Neural crest cell (in vitro differentiated cells): ENCODE results near the gene KIF3A. TPM values are rescaled to one million over a fixed set of nuclear protein-coding genes. Genes with fewer than 3 reads are reported as not detected.

Source experiments
- DNase-seq: peaks from one replicate; pipeline ENCODE4 v3.0.0; 2021; ENCODE audit warnings: low read depth, mixed read lengths, low spot score
- H3K27ac Mint-ChIP-seq: one replicate; pipeline ENCODE4 v1.8.0; 2021; ENCODE audit warnings: mild to moderate bottlenecking, mixed read lengths; ENCODE audit not compliant: unreplicated experiment
- H3K27me3 Mint-ChIP-seq: 2 replicates; pipeline ENCODE4 v1.8.0; 2021; ENCODE audit warnings: low read depth, mild to moderate bottlenecking, mixed read lengths
- H3K36me3 Mint-ChIP-seq: 2 replicates; pipeline ENCODE4 v1.8.0; 2021; ENCODE audit warnings: low read depth, mild to moderate bottlenecking, mixed read lengths
- H3K4me1 Mint-ChIP-seq: 2 replicates; pipeline ENCODE4 v1.8.0; 2021; ENCODE audit warnings: mixed read lengths
- H3K4me3 Mint-ChIP-seq: one replicate; pipeline ENCODE4 v1.8.0; 2021; ENCODE audit warnings: mild to moderate bottlenecking, mixed read lengths
- H3K9me3 Mint-ChIP-seq: 2 replicates; pipeline ENCODE4 v1.8.0; 2021; ENCODE audit warnings: mixed read lengths
- total RNA-seq: library from RNA; stranded (reverse); gene quantifications from 2 replicates; pipeline ENCODE4 v1.2.1, GENCODE V29; 2021
- TF ChIP-seq, protein P1 (sequence below): fragments of 200-600 bp; sonication (generic); conservative IDR thresholded peaks from 2 replicates; pipeline ENCODE4 v1.5.0; 2021; ENCODE audit warnings: antibody characterized with exemption, mild to moderate bottlenecking

The KIF3A gene
- total RNA-seq, 1 donor from 2014 or later, result 23.8 TPM

DNA sequence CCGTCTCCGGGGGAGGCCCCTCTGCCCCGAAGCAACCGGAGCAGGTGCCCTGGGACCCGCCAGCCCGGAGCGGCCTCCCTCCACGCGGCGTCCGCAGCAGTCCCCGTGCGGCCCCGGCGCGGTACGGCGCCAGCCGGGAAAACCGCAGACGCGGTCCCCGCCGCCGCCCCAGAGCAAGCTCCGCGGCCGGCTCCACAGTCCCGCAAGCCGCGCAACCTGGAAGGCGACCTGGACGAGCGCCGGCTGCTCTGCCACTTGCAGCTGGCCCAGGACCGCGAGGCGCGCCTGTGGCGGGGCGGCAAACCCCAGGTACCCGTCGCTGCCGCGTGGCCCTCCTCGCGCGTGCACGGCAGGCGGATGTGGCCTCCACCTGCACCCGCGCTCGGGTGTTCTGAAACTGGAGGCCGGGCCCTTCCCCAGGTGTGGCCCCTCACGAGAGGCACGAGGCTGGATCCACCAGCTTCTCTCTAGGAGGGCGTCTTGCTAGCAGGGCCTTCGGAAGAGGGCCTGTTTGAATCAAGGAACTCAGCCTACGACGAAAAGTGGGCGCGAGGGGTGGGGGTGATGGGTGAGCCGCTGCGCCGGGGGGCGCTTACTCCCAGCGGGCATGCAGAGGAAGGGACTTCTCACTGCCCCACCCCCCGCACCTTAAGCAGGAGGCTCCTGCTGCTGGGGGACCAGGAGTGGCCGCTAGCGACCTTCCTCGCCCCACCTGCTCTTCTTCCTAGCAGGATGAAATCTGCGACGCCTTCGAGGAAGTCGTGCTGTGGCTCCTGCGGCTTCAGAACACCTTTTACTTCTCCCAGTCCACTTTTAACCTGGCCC is 10.5 kb upstream of the KIF3A start:
- TF ChIP-seq, protein P1, sequence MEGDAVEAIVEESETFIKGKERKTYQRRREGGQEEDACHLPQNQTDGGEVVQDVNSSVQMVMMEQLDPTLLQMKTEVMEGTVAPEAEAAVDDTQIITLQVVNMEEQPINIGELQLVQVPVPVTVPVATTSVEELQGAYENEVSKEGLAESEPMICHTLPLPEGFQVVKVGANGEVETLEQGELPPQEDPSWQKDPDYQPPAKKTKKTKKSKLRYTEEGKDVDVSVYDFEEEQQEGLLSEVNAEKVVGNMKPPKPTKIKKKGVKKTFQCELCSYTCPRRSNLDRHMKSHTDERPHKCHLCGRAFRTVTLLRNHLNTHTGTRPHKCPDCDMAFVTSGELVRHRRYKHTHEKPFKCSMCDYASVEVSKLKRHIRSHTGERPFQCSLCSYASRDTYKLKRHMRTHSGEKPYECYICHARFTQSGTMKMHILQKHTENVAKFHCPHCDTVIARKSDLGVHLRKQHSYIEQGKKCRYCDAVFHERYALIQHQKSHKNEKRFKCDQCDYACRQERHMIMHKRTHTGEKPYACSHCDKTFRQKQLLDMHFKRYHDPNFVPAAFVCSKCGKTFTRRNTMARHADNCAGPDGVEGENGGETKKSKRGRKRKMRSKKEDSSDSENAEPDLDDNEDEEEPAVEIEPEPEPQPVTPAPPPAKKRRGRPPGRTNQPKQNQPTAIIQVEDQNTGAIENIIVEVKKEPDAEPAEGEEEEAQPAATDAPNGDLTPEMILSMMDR, result no peak
- Mint-ChIP-seq H3K36me3 (peaks cover 4% of the 10 kb centered on the region), H3K9me3 (peaks cover 3% of the 10 kb centered on the region), H3K4me3 (peak overlapping the region; percentile 41), H3K27me3 (peaks cover 74% of the 10 kb centered on the region), H3K27ac (no peak overlapping the region), H3K4me1 (no peaks in the 10 kb centered on the region)
- no peak for DNase-seq

DNA sequence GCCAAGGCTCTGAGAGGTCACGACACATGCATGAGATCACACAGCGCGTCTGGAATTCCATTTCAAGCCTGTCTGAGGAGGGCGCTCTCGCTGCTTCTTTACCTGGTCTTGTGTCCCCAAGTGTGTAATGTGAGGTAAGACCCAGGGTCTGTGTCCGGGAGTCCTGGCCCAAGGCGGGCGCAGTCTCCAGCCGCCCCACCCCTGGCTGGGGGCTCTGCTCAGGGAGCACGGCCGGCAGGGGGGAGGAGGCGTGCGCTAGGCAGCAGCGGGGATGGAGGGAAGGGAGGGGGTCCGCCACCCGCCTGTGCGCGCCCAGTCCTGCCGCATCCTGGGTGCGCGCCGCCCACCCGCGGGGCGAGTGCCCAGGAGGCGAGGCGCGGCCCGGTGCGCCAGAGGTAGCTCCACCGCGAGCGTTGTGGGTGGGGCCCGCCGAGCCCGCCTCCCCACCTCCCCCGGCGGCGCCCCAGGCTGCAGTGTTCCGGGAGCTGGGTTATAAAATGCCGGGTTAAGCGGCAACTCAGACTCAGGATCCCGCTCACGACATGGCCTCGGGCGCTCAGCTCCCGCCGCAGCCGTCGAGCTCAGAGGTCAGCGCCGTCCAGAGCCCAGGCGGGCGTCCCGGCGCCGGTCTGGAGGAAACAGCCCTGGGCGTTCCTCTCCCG is 9.7 kb upstream of the KIF3A start, which contains the start of gene CCNI2:
CCNI2 (plus strand) TSS at position 473 of the 662 bp plus-strand sequence; CDS start at position 543, 70 bp downstream.
- no peak within 1 kb of the TSS for H3K27ac Mint-ChIP-seq
- peaks cover 3% of the 10 kb centered on the region for H3K9me3 Mint-ChIP-seq
- TF ChIP-seq, protein P1, result peak; percentile 55
- H3K36me3 Mint-ChIP-seq, result peaks cover 4% of the 10 kb centered on the region
- peak; percentile 14 for DNase-seq
- H3K4me1 Mint-ChIP-seq, result no peaks in the 10 kb centered on the region
- H3K4me3 Mint-ChIP-seq, result peak within 1 kb of the TSS; percentile 64
- peaks cover 76% of the 10 kb centered on the region for H3K27me3 Mint-ChIP-seq

DNA sequence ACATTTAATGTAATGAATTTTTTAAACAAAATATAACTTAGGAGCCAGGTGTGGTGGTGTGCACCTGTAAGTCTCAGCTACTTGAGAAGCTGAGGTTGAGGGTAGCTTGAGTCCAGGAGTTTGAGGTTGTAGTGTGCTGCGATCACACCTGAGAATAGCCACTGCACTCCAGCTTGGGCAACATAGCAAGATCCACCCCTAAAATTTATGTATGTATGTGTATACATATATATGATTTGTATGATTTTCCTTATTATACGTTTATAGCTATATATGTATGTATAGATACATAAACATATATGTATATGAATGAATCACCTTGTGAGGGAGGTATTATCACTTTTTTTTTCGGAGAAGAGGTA is 9.2 kb upstream of the KIF3A start:
- peaks cover 3% of the 10 kb centered on the region for H3K9me3 Mint-ChIP-seq
- H3K36me3 Mint-ChIP-seq, result peaks cover 4% of the 10 kb centered on the region
- no peak overlapping the region for H3K27ac Mint-ChIP-seq
- peak overlapping the region; percentile 64 for H3K4me3 Mint-ChIP-seq
- H3K27me3 Mint-ChIP-seq, result peaks cover 80% of the 10 kb centered on the region
- no peaks in the 10 kb centered on the region for H3K4me1 Mint-ChIP-seq
- TF ChIP-seq, protein P1, result no peak
- no peak for DNase-seq

DNA sequence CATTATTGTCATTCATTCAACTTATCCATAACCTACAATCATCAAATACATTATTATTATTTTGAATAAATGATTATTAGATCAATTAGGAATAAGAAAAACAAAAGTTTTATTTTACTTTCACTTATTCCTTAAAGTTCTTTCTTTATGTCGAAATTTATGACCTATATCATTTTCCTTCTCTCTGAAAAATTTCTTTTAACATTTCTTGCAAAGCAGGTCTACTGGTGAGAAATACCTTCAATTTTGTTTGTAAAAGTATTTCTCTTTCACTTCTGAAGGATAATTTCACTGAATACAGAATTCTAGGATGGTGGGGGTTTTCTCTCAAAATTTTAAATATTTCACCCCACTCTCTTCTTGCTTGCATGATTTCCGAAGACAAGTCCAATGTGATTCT is 7.3 kb upstream of the KIF3A start:
- Mint-ChIP-seq H3K36me3 (no peaks in the 10 kb centered on the region), H3K27me3 (peaks cover 70% of the 10 kb centered on the region), H3K27ac (no peak overlapping the region), H3K4me3 (no peak overlapping the region), H3K4me1 (peaks cover 5% of the 10 kb centered on the region), H3K9me3 (peaks cover 3% of the 10 kb centered on the region)
- TF ChIP-seq, protein P1, result no peak
- DNase-seq, result no peak

DNA sequence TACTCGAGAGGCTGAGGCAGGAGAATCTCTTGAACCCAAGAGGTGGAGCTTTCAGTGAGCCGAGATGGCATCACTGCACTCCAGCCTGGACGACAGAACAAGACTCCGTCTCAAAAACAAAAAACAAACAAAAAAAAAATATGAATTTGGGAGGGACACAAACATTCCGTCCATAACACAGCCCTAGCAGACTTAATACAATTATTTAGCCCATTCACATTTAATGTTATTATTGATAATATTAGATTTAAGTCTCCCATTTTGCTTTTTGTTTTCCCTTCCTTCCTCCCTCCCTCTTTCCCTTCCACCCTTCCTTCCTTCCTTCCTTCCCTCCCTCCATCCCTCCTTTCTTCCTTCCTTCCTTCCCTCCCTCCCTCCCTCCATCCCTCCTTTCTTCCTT is 5.3 kb upstream of the KIF3A start:
- H3K27ac Mint-ChIP-seq, result no peak overlapping the region
- TF ChIP-seq, protein P1, result no peak
- DNase-seq, result no peak
- H3K9me3 Mint-ChIP-seq, result peaks cover 3% of the 10 kb centered on the region
- no peak overlapping the region for H3K4me3 Mint-ChIP-seq
- H3K36me3 Mint-ChIP-seq, result no peaks in the 10 kb centered on the region
- H3K4me1 Mint-ChIP-seq, result peaks cover 14% of the 10 kb centered on the region
- peaks cover 63% of the 10 kb centered on the region for H3K27me3 Mint-ChIP-seq
